Heart left ventricle (tissue), 13 donors: ENCODE measurements around the gene NAXD.

ENCODE experiments used
- POLR2A ChIP-seq, 2 donors: fragments of 450-650 bp; IDR thresholded peaks; one replicate each; pipeline ENCODE4 v1.6.1; 2017; ENCODE audit warnings: antibody characterized with exemption in 2 of 2, mild to moderate bottlenecking in 2 of 2, moderate library complexity in 2 of 2
- TF ChIP-seq, protein P1 (sequence below), 12 donors: fragments of 200-600 bp; sonication (generic) in 4 of 12; IDR thresholded peaks; one replicate each; pipeline versions ENCODE4 v1.5.0 to v1.8.0; 2018 to 2022; ENCODE audit warnings: antibody characterized with exemption in 12 of 12, mild to moderate bottlenecking in 5 of 12
- donor health status: ischemic (EF 13 %, LVEDD 7.1; RV severe dilation, severe dysfunction).
- donor health status: DM: no; HTN: yes; CAD: no.
- donor health status: DM: no; HTN: no; CAD: no.
- donor health status: ischemic (EF 25% LVEDD 6.9; RV normal size, moderate dysfunction).
- donor health status: ischemic (EF 25% LVEDD 5.7; RV mildly dilated, moderate dysfunction).
- donor health status: ischemic (EF 35%, LVEDD 5.7; RV mildly dilated, moderate dysfunction).
- donor health status: nonischemic (EF 11% LVEDD 7.7; RV severe dilation, severe dysfunction).
- donor health status: DM: yes; HTN: yes; CAD: no.
- donor health status: PGD.
- donor health status: ischemic (EF 29% LVEDD 5.4; RV normal size, mild dysfunction).
- donor health status: nonischemic (EF 23%, LVEDD 6.1; RV moderate dilation, normal function).

DNA sequence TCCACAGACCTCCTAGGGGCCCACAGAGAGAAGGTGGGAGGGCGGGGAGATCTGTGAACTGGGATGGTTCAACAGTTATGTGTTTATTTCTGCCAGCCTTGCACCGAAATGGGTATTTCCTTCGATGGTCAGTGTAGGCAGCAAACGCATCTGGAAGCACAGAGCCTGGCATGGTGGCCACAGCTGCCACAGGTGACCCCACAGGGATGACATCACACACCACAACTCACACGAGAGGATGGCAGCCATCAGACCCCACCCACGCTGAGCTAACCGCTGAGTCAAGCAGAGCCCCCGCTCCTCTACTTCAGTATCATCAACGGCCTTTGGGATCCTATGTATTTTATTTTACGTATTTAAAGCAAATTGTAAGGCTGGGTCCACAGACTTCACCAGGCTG lies 37.4 kb downstream of the NAXD start:
- TF ChIP-seq, protein P1, sequence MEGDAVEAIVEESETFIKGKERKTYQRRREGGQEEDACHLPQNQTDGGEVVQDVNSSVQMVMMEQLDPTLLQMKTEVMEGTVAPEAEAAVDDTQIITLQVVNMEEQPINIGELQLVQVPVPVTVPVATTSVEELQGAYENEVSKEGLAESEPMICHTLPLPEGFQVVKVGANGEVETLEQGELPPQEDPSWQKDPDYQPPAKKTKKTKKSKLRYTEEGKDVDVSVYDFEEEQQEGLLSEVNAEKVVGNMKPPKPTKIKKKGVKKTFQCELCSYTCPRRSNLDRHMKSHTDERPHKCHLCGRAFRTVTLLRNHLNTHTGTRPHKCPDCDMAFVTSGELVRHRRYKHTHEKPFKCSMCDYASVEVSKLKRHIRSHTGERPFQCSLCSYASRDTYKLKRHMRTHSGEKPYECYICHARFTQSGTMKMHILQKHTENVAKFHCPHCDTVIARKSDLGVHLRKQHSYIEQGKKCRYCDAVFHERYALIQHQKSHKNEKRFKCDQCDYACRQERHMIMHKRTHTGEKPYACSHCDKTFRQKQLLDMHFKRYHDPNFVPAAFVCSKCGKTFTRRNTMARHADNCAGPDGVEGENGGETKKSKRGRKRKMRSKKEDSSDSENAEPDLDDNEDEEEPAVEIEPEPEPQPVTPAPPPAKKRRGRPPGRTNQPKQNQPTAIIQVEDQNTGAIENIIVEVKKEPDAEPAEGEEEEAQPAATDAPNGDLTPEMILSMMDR (IDR thresholded peaks at IDR 0.05): no peak
- no peak for TF ChIP-seq POLR2A (IDR thresholded peaks at IDR 0.05)
